ENCODE data around the gene LMO4. TPM values are rescaled to one million over a fixed set of nuclear protein-coding genes. Genes with fewer than 3 reads are reported as not detected.
A peak's percentile ranks its signal among the peaks of the same experiment; 100 is the strongest.

LMO4 gene
- total RNA-seq, 1 donor from 2014 or later = 23.7 TPM

- peaks cover 17% of the 10 kb centered on the region for H3K27me3 Mint-ChIP-seq
- H3K9me3 Mint-ChIP-seq = no peaks in the 10 kb centered on the region
- intact Hi-C loops (cut with micrococcal nuclease) = no loop called here
- H3K36me3 Mint-ChIP-seq (ENCODE audit: low read depth) = no peaks in the 10 kb centered on the region
- DNase-seq = no peak
- H3K27ac Mint-ChIP-seq = no peak overlapping the region
- no peaks in the 10 kb centered on the region for H3K4me1 Mint-ChIP-seq
- H3K4me3 Mint-ChIP-seq = no peak overlapping the region
Measured at GRCh38 chr1:87307306-87307705, 21.4 kb upstream of the LMO4 start.

- H3K36me3 Mint-ChIP-seq (ENCODE audit: low read depth) = no peaks in the 10 kb centered on the region
- H3K27me3 Mint-ChIP-seq = peaks cover 17% of the 10 kb centered on the region
- DNase-seq = no peak
- intact Hi-C loops (cut with micrococcal nuclease) = no loop called here
- H3K9me3 Mint-ChIP-seq = no peaks in the 10 kb centered on the region
- no peak overlapping the region for H3K4me3 Mint-ChIP-seq
- H3K4me1 Mint-ChIP-seq = no peaks in the 10 kb centered on the region
- H3K27ac Mint-ChIP-seq = no peak overlapping the region
Measured at GRCh38 chr1:87307931-87308330, 20.7 kb upstream of the LMO4 start.

GRCh38 chr1:87314091-87314490 lies 14.6 kb upstream of the LMO4 start:
- Mint-ChIP-seq H3K9me3 (no peaks in the 10 kb centered on the region), H3K27ac (no peak overlapping the region), H3K27me3 (peaks cover 8% of the 10 kb centered on the region), H3K4me1 (peaks cover 4% of the 10 kb centered on the region), H3K4me3 (no peak overlapping the region), H3K36me3 (ENCODE audit: low read depth) (no peaks in the 10 kb centered on the region)
- DNase-seq = no peak
- intact Hi-C loops (cut with micrococcal nuclease) = no loop called here

- H3K4me3 Mint-ChIP-seq = no peak overlapping the region
- H3K27ac Mint-ChIP-seq = no peak overlapping the region
- H3K4me1 Mint-ChIP-seq = peaks cover 4% of the 10 kb centered on the region
- intact Hi-C loops (cut with micrococcal nuclease) = no loop called here
- peaks cover 28% of the 10 kb centered on the region for H3K27me3 Mint-ChIP-seq
- H3K9me3 Mint-ChIP-seq = no peaks in the 10 kb centered on the region
- peak; percentile 63 for DNase-seq
- H3K36me3 Mint-ChIP-seq (ENCODE audit: low read depth) = no peaks in the 10 kb centered on the region
Measured at GRCh38 chr1:87318056-87318650, 10.5 kb upstream of the LMO4 start.

- Mint-ChIP-seq H3K27ac (no peak overlapping the region), H3K36me3 (ENCODE audit: low read depth) (no peaks in the 10 kb centered on the region), H3K27me3 (peaks cover 31% of the 10 kb centered on the region), H3K4me1 (peaks cover 4% of the 10 kb centered on the region), H3K4me3 (no peak overlapping the region), H3K9me3 (no peaks in the 10 kb centered on the region)
- intact Hi-C loops (cut with micrococcal nuclease) = no loop called here
- DNase-seq = no peak
Measured at GRCh38 chr1:87318806-87319205, 9.9 kb upstream of the LMO4 start.

GRCh38 chr1:87325982-87326738 lies 2.5 kb upstream of the LMO4 start:
- H3K4me3 Mint-ChIP-seq = no peak overlapping the region
- no peak overlapping the region for H3K27ac Mint-ChIP-seq
- DNase-seq = peak; percentile 89
- peaks cover 17% of the 10 kb centered on the region for H3K27me3 Mint-ChIP-seq
- no peaks in the 10 kb centered on the region for H3K36me3 Mint-ChIP-seq (ENCODE audit: low read depth)
- intact Hi-C loops (cut with micrococcal nuclease) = loop anchor here (5.0 to 10.0 kb wide), 3 partner anchors 179 to 1356 kb away; partner anchors contain the start of genes PKN2 and SH3GLB1
- no peaks in the 10 kb centered on the region for H3K9me3 Mint-ChIP-seq
- H3K4me1 Mint-ChIP-seq = peaks cover 16% of the 10 kb centered on the region

GRCh38 chr1:87327376-87328271 lies 1.1 kb upstream of the LMO4 start:
- Mint-ChIP-seq H3K36me3 (ENCODE audit: low read depth) (peaks cover 8% of the 10 kb centered on the region), H3K27ac (peak overlapping the region; percentile 87), H3K9me3 (no peaks in the 10 kb centered on the region), H3K4me3 (peak overlapping the region; percentile 80), H3K4me1 (peaks cover 28% of the 10 kb centered on the region), H3K27me3 (peaks cover 10% of the 10 kb centered on the region)
- no peak for DNase-seq
- intact Hi-C loops (cut with micrococcal nuclease) = loop anchor here (2.0 to 10.0 kb wide), 5 partner anchors 77 to 1355 kb away; partner anchors contain the start of genes PKN2 and SH3GLB1

GRCh38 chr1:87329051-87329525 lies 408 bp downstream of the LMO4 start:
- peak; percentile 83 for DNase-seq
- H3K4me3 Mint-ChIP-seq = peak overlapping the region; percentile 89
- peaks cover 41% of the 10 kb centered on the region for H3K4me1 Mint-ChIP-seq
- H3K27ac Mint-ChIP-seq = peak overlapping the region; percentile 94
- no peaks in the 10 kb centered on the region for H3K9me3 Mint-ChIP-seq
- peaks cover 6% of the 10 kb centered on the region for H3K27me3 Mint-ChIP-seq
- intact Hi-C loops (cut with micrococcal nuclease) = loop anchor here (1.0 to 10.0 kb wide), 6 partner anchors 76 to 1353 kb away; partner anchors contain the start of genes HS2ST1, PKN2, SELENOF and SH3GLB1
- H3K36me3 Mint-ChIP-seq (ENCODE audit: low read depth) = peaks cover 16% of the 10 kb centered on the region

- no peaks in the 10 kb centered on the region for H3K9me3 Mint-ChIP-seq
- peak; percentile 69 for DNase-seq
- peaks cover 6% of the 10 kb centered on the region for H3K27me3 Mint-ChIP-seq
- H3K4me3 Mint-ChIP-seq = peak overlapping the region; percentile 89
- peak overlapping the region; percentile 94 for H3K27ac Mint-ChIP-seq
- peaks cover 44% of the 10 kb centered on the region for H3K4me1 Mint-ChIP-seq
- H3K36me3 Mint-ChIP-seq (ENCODE audit: low read depth) = peaks cover 17% of the 10 kb centered on the region
- intact Hi-C loops (cut with micrococcal nuclease) = loop anchor here (1.0 to 10.0 kb wide), 7 partner anchors 75 to 1353 kb away; partner anchors contain the start of genes HS2ST1, ODF2L, PKN2 and SELENOF
Measured at GRCh38 chr1:87329526-87330056, 911 bp downstream of the LMO4 start.

GRCh38 chr1:87330057-87330884 lies 1.6 kb downstream of the LMO4 start:
- Mint-ChIP-seq H3K36me3 (ENCODE audit: low read depth) (peaks cover 19% of the 10 kb centered on the region), H3K9me3 (no peaks in the 10 kb centered on the region), H3K27ac (peak overlapping the region; percentile 94), H3K27me3 (peaks cover 4% of the 10 kb centered on the region), H3K4me3 (peak overlapping the region; percentile 89), H3K4me1 (peaks cover 47% of the 10 kb centered on the region)
- DNase-seq = peak; percentile 75
- intact Hi-C loops (cut with micrococcal nuclease) = loop anchor here (10.0 kb wide), 1 partner anchor 935 kb away; the partner anchor contains the start of gene ODF2L

- Mint-ChIP-seq H3K4me1 (peaks cover 49% of the 10 kb centered on the region), H3K27me3 (no peaks in the 10 kb centered on the region), H3K9me3 (no peaks in the 10 kb centered on the region), H3K36me3 (ENCODE audit: low read depth) (peaks cover 19% of the 10 kb centered on the region), H3K4me3 (peak overlapping the region; percentile 89), H3K27ac (peak overlapping the region; percentile 91)
- DNase-seq = no peak
- intact Hi-C loops (cut with micrococcal nuclease) = loop anchor here (10.0 kb wide), 1 partner anchor 936 kb away; the partner anchor contains the start of gene ODF2L
Measured at GRCh38 chr1:87330885-87331364, 2.2 kb downstream of the LMO4 start.

All from activated CD4-positive, alpha-beta T cell treated with anti-CD3 and anti-CD28 coated beads, Interleukin-2, amount 10 ng/mL, durations not matched to agents 24 days and 14 days (primary cell).